ENCODE data around the gene RASGRF1. TPM values are rescaled to one million over a fixed set of nuclear protein-coding genes. Genes with fewer than 3 reads are reported as not detected.

Gene RASGRF1
- total and polyA plus RNA-seq, 9 of the 15 experiments (the other 6 are each of a cell fraction or from before 2014, with no cell fraction given) = 0.03 to 0.58 (median 0.06) TPM; not detected in 1

- peak; percentile 84 for FAIRE-seq
- BruUV-seq (replicated peaks) = no TSS peak
- no peak overlapping the region for H3K4me3 ChIP-seq
- no peak for TF ChIP-seq RFX5 (IDR thresholded peaks at IDR 0.05; ENCODE audit: low read depth, low read length)
- TF ChIP-seq FOS (IDR thresholded peaks at IDR 0.05; ENCODE audit: extremely low read depth, insufficient read length) = no peak
- TF ChIP-seq PBX2 (CRISPR knock-in tag; IDR thresholded peaks at IDR 0.05; ENCODE audit: low read depth) = no peak
- TF ChIP-seq PBX2 (tag; conservative IDR thresholded peaks at IDR 0.05; ENCODE audit: low read depth) = no peak
- TF ChIP-seq HDGF (IDR thresholded peaks at IDR 0.05) = no peak
- no peak for TF ChIP-seq GATA2 (CRISPR knock-in tag; IDR thresholded peaks at IDR 0.05)
- TF ChIP-seq ZNF445 (CRISPR knock-in tag; IDR thresholded peaks at IDR 0.05; ENCODE audit: low read depth) = no peak
- TF ChIP-seq ZNF407 (IDR thresholded peaks at IDR 0.05; ENCODE audit: low read depth) = no peak
- TF ChIP-seq ZNF134 (CRISPR knock-in tag; conservative IDR thresholded peaks at IDR 0.05) = no peak
- no peak for TF ChIP-seq SMAD2 (IDR thresholded peaks at IDR 0.05; ENCODE audit: low read depth, low read length)
- TF ChIP-seq CBFA2T2 (conservative IDR thresholded peaks at IDR 0.05) = no peak
Measured at GRCh38 chr15:78993257-78993930, 97.2 kb downstream of the RASGRF1 start.

More at GRCh38 chr15:78993257-78993930, 97.2 kb downstream of the RASGRF1 start:
- in situ Hi-C loops (cut with MboI) = no loop called here
- ChIA-PET CTCF (ENCODE audit: low intra/inter-chr PET ratio) (no interaction called here), POLR2A (interaction anchor here (0.6 kb wide), 2 partner anchors 84 to 193 kb away, joined by 3 to 4 read pairs; no protein-coding TSS in a partner anchor)
- H2AFZ ChIP-seq (ENCODE audit: low read depth, low read length) = no peak overlapping the region
- peaks cover 0 to 3% of the 10 kb centered on the region in 2 experiments; a peak in 1 of 5 replicates for H3K4me1 ChIP-seq (replicated peaks in 1 of 2; ENCODE audit: control insufficient read depth in 2 of 2, insufficient read depth in 2 of 2, low read length in 2 of 2)
- H3K9ac ChIP-seq (ENCODE audit: insufficient read depth in 1 of 2, low read depth in 2 of 2, low read length in 2 of 2) = no peak overlapping the region
- no peaks in the 10 kb centered on the region for H3K79me2 ChIP-seq (ENCODE audit: control insufficient read depth, insufficient read depth, low read length)
- H3K9me1 ChIP-seq (ENCODE audit: control insufficient read depth, insufficient read depth, low read length) = peaks cover under 1% of the 10 kb centered on the region
- peaks cover 18 to 58% of the 10 kb centered on the region in 2 experiments; a peak in 4 of 5 replicates for H3K27me3 ChIP-seq (ENCODE audit: control insufficient read depth in 2 of 2, insufficient read depth in 2 of 2, low read length in 2 of 2)
- intact Hi-C loops (cut with micrococcal nuclease) = no loop called here
- H3K27ac ChIP-seq (ENCODE audit: extremely low read depth, low read depth, low read length) = no peak overlapping the region; the same call in 2 of the 3 replicates
- H3K4me2 ChIP-seq (ENCODE audit: insufficient read depth, low read length) = no peak overlapping the region
- WGBS (ENCODE audit: insufficient coverage, low coverage, missing lambda C conversion rate) = 52% methylated on average over 4 of the region's 4 CpGs
- DNase-seq (ENCODE audit: extremely low read depth in 1 of 4, low spot score in 3 of 4) = no peak
- H3K9me3 ChIP-seq (replicated peaks; ENCODE audit: control insufficient read depth, insufficient read depth, low read depth, low read length) = no peaks in the 10 kb centered on the region
- H4K20me1 ChIP-seq (replicated peaks; ENCODE audit: control insufficient read depth, insufficient read depth, low read length) = peaks cover under 1% of the 10 kb centered on the region
- H3K36me3 ChIP-seq (ENCODE audit: control insufficient read depth, insufficient read depth, low read length) = no peaks in the 10 kb centered on the region
- no peak for ATAC-seq
